ENCODE data around the gene PDE9A. TPM values are rescaled to one million over a fixed set of nuclear protein-coding genes. Genes with fewer than 3 reads are reported as not detected.

PDE9A gene
- total and polyA plus RNA-seq, 2 experiments from 2014 or later = 26.5 to 31.1 TPM

DNA sequence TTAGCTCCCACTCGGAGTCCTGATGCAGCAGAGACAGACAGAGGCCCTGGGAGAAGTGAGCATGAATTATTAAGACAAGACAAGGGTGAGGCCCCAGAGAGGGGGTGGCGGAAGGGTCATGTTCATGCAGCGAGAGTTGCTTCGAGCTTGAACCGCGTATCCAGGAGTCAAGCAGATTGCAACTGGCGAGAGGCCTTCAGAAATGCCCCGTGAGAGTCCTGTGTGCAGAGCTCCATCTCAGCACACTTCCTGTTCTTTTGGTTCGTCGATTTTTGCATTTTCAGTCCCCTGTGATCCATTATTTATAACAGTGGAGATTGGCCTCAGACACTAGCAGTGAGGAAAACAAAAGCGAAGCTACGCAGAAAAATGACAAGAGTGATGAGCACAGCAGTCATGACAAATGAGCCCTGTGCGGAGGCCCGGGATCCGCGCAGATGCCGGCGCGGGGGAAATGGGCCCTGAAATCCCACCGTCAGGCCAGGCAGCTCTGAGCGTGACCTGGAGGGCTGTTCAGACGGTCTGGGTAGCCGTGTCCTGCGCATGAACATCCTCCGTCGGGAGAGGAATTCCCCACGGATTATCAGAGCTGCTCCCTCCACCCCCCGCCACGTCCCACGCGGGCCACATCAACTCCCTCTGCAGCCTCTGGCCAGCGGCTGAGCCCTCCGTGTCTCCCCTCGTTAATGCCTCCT lies 15.0 kb downstream of the PDE9A start:
- peaks cover 29% of the 10 kb centered on the region for H3K79me2 ChIP-seq (replicated peaks; ENCODE audit: insufficient read depth)
- Mint-ChIP-seq H3K27me3 (ENCODE audit: insufficient read depth, low read depth, poor library complexity) (peaks cover 2% of the 10 kb centered on the region), H3K4me3 (no peak overlapping the region), H3K36me3 (ENCODE audit: low read depth) (no peaks in the 10 kb centered on the region; the same call in 1 of the 3 replicates), H3K4me1 (peaks cover 44% of the 10 kb centered on the region), H3K9me3 (no peaks in the 10 kb centered on the region), H3K27ac (no peak overlapping the region; the same call in 1 of the 2 replicates)
- no peak overlapping the region for H3K4me3 ChIP-seq
- no peak; the same call in 2 of the 3 replicates for ATAC-seq
- no peak for DNase-seq (ENCODE audit: low spot score)
- peaks cover 25% of the 10 kb centered on the region for H4K20me1 ChIP-seq (replicated peaks; ENCODE audit: insufficient read depth)
- H3K27ac ChIP-seq (ENCODE audit: low read depth) = no peak overlapping the region
- H3F3A ChIP-seq (replicated peaks; ENCODE audit: low read depth) = peaks cover 23% of the 10 kb centered on the region; the same call in 1 of the 2 replicates
- no peaks in the 10 kb centered on the region for H3K27me3 ChIP-seq (ENCODE audit: insufficient read depth)
- peaks cover 17% of the 10 kb centered on the region for H3K4me1 ChIP-seq (ENCODE audit: insufficient read depth)
- H3K4me2 ChIP-seq = no peak overlapping the region
- no peak overlapping the region for H2AFZ ChIP-seq
- H3K36me3 ChIP-seq (ENCODE audit: insufficient read depth) = no peaks in the 10 kb centered on the region
- TF ChIP-seq POLR2AphosphoS5 (IDR thresholded peaks at IDR 0.05; ENCODE audit: low read depth) = no peak
- no peak for TF ChIP-seq ETS1 (IDR thresholded peaks at IDR 0.05)
- no peak for TF ChIP-seq STAT1 (IDR thresholded peaks at IDR 0.05; ENCODE audit: unreplicated experiment)
- no peak for TF ChIP-seq CREB1 (CRISPR knock-in tag; IDR thresholded peaks at IDR 0.05; ENCODE audit: low read depth)
- TF ChIP-seq ZNF114 (CRISPR knock-in tag; IDR thresholded peaks at IDR 0.05) = no peak
- no peak for TF ChIP-seq CTCF (conservative IDR thresholded peaks at IDR 0.05; ENCODE audit: low read depth in 2 of 2)
- TF ChIP-seq ZNF331 (CRISPR knock-in tag; IDR thresholded peaks at IDR 0.05; ENCODE audit: low read depth) = no peak
- H3K9me2 ChIP-seq (ENCODE audit: insufficient read depth) = no peaks in the 10 kb centered on the region

- no peak overlapping the region for H3K4me3 ChIP-seq
- no peak for TF ChIP-seq ZNF331 (CRISPR knock-in tag; IDR thresholded peaks at IDR 0.05; ENCODE audit: low read depth)
- TF ChIP-seq CTCF (conservative IDR thresholded peaks at IDR 0.05; ENCODE audit: low read depth in 2 of 2) = peak; percentile 44 to 56
- H3K36me3 ChIP-seq (ENCODE audit: insufficient read depth) = no peaks in the 10 kb centered on the region
- peaks cover 2% of the 10 kb centered on the region for H3K27me3 Mint-ChIP-seq (ENCODE audit: insufficient read depth, low read depth, poor library complexity)
- H3K27me3 ChIP-seq (ENCODE audit: insufficient read depth) = no peaks in the 10 kb centered on the region
- no peaks in the 10 kb centered on the region; the same call in 2 of the 3 replicates for H3K36me3 Mint-ChIP-seq (ENCODE audit: low read depth)
- peaks cover 29% of the 10 kb centered on the region for H3K79me2 ChIP-seq (replicated peaks; ENCODE audit: insufficient read depth)
- no peak overlapping the region for H3K4me2 ChIP-seq
- peaks cover 26% of the 10 kb centered on the region for H4K20me1 ChIP-seq (replicated peaks; ENCODE audit: insufficient read depth)
- ATAC-seq = peak; percentile 66
- no peak overlapping the region for H3K4me3 Mint-ChIP-seq
- no peaks in the 10 kb centered on the region for H3K9me3 Mint-ChIP-seq
- H3K27ac ChIP-seq (ENCODE audit: low read depth) = peak overlapping the region; percentile 20; the same call in 1 of the 2 replicates
- H3F3A ChIP-seq (replicated peaks; ENCODE audit: low read depth) = peaks cover 21% of the 10 kb centered on the region; the same call in 1 of the 2 replicates
- peak overlapping the region; percentile 42; the same call in 1 of the 2 replicates for H3K27ac Mint-ChIP-seq
- H3K4me1 ChIP-seq (ENCODE audit: insufficient read depth) = peaks cover 23% of the 10 kb centered on the region
- no peaks in the 10 kb centered on the region for H3K9me2 ChIP-seq (ENCODE audit: insufficient read depth)
- peak; percentile 79 for DNase-seq (ENCODE audit: low spot score)
- no peak overlapping the region for H2AFZ ChIP-seq
- peaks cover 49% of the 10 kb centered on the region for H3K4me1 Mint-ChIP-seq
These were observed 15.6 kb downstream of the PDE9A start for GRCh38 chr21:42669041-42669440.
